D721Med (cell line): ENCODE data around the gene PLAC8L1.

Source experiments
- DNase-seq: peaks from one replicate; pipeline ENCODE4 v3.0.0; 2011; ENCODE audit warnings: low spot score; ENCODE audit not compliant: insufficient read length
- FAIRE-seq: peaks from 2 replicates; lab custom pipeline; 2011; peaks lifted over from hg19 to GRCh38; lab: Jason Lieb, UNC
- CTCF ChIP-seq: IDR thresholded peaks from 2 replicates; pipeline ENCODE4 v1.5.1; 2012; ENCODE audit warnings: mild to moderate bottlenecking, control low read depth; ENCODE audit not compliant: insufficient read depth; ENCODE audit errors: missing control alignments

Gene PLAC8L1

DNA sequence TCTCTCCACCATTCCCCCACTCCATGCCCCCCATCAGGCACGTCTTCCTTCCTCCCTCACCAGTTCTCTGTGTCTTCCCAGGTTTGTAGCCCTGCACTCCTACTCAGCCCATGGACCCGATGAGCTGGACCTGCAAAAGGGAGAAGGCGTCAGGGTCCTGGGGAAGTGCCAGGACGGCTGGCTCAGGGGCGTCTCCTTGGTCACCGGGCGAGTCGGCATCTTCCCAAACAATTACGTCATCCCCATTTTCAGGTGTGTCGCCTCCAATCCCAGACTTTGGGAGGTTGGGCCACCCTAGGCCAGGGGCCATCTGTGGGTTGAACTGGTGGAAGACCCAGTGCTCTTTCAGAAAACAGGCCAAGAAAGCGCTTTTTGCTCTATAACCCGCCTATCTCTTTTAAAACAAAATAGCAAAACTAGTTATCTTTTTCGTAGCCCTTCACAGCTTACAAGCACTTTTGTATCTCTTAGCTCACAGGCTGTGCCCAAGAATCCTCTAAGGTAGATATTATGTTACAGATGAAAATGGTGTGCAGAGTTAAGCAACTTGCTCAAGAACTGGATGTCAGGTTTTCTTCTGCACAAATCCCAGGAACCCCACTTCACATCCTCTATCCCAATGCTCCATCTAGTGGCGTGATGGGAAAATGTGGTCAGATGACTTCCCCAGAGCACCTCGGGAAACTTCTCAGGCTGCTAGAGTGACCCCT, 56.2 kb downstream of the PLAC8L1 start:
- peak; percentile 89 for TF ChIP-seq CTCF
- no peak for FAIRE-seq
- peak; percentile 29 for DNase-seq

DNA sequence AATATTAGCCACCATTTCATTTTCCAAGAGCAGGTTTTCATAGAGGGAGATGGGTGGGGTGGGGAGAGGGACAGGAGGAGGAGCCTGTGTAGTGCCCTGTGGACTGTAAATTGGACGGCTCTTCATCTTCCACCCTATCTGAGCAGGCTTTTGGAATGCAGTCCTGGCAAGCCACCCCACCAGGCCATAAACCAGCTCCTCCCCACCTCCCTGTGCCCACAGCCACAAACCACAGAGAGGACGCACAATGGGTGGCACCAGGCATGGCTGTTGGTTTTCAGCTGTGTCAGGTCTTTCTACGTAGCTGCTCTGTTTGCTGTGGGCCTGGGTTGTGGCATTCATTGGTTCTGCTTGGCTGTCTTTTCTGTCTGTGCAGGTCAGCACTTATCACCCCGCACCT, 58.0 kb downstream of the PLAC8L1 start:
- FAIRE-seq (no peak), DNase-seq (no peak)
- TF ChIP-seq CTCF = no peak

DNA sequence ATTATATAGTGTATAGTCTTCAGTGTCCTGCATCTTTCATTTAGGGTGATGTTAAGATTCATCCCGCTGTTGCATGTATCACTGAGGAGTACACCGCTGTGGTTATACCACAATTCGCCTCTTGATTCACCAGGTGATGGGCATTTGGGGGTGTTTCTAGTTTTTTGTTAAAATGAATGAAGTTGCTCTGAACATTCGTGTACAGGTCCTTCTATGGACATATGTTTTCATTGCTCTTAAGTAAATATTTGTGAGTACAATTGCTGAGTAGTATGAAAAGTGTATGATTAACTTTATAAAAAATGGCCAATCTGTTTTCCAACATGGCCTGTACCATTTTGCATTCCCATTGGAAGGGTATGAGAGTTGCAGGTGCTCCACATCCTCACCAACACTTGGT, 61.7 kb downstream of the PLAC8L1 start:
- DNase-seq = no peak
- no peak for FAIRE-seq
- no peak for TF ChIP-seq CTCF

DNA sequence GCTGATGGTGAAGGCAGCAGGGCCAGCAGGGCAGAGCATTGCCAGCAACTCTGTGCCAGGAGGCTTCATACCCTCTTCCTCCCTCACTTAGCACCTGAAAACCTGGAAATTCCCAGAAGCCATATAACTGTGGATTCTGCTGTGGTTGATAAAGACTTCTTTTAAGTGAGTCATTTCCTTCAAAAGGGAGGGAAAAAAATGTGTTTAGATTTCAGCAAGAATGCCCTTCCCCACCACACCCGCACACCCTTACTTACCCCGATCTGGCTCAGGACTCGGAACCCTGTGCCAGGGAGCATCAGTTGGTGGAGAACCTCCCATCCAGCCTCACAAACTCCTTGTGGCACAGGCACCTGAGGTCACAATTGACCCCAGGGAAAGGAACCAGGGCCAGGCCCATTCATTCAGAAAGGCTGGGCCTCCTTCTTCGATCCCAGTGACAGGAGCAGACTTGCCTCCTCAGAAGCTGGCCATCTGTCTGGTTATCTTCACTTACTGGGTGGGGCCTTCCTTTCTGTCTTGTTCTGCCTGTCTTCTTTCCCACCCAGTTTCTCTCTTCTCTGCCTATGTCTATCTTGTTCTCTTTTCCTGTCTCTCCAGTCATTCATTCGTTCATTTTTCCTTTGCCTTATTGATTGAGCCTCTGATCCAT, 62.6 kb downstream of the PLAC8L1 start:
- FAIRE-seq (no peak), DNase-seq (no peak)
- no peak for TF ChIP-seq CTCF

DNA sequence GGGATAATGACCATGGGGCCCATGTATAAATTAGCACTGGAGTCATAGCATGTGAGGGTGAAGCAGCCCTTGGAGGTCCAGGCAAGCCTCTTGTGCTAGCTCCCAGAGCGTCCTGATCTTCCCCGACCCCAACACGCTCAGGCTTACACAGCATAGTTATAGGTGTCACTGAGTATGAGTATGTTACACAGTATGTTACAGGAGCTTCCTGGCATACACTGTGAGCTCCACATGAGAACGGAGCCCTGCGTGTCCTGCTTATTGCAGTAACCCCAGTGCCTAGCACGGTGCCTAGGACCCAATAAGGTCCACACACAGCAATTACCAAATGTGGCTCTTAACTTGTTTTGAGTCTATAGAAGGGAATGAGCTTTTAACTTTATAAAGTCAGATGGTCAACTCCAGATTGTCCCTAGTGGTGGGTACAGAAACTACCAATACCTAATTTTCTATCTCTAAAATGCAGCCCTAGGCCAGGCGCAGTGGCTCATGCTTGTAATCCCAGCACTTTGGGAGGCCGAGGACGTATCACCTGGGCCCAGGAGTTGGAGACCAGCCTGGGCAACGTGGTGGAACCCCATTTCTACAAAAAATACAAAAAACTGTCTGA, 64.1 kb downstream of the PLAC8L1 start:
- FAIRE-seq (no peak), DNase-seq (no peak)
- no peak for TF ChIP-seq CTCF

GRCh38 chr5:146040527-146040926, 64.8 kb downstream of the PLAC8L1 start:
- FAIRE-seq (no peak), DNase-seq (no peak)
- TF ChIP-seq CTCF = no peak

GRCh38 chr5:146039420-146039819, 66.0 kb downstream of the PLAC8L1 start:
- FAIRE-seq (no peak), DNase-seq (no peak)
- TF ChIP-seq CTCF = no peak
